Neuronal stem cell (in vitro differentiated cells): ENCODE measurements around the gene PTCD3.

Experiments
- DNase-seq: peaks from one replicate; pipeline ENCODE4 v3.0.0-alpha.2; 2013; ENCODE audit warnings: low spot score
- H2AFZ ChIP-seq: one replicate; pipeline ENCODE4 v1.6.1; 2013; ENCODE audit warnings: mild to moderate bottlenecking, low read length, inconsistent platforms
- H2AK5ac ChIP-seq: 2 replicates; pipeline ENCODE4 v1.6.1; 2013; ENCODE audit warnings: low read depth, mild to moderate bottlenecking, inconsistent platforms, low read length, moderate library complexity, mixed read lengths
- H2BK120ac ChIP-seq: 2 replicates; pipeline ENCODE4 v1.6.1; 2013; ENCODE audit warnings: low read depth, mild to moderate bottlenecking, inconsistent platforms, low read length, moderate library complexity, mixed read lengths
- H2BK12ac ChIP-seq: one replicate; pipeline ENCODE4 v1.6.1; 2013; ENCODE audit warnings: low read length, inconsistent platforms
- H2BK15ac ChIP-seq: 2 replicates; pipeline ENCODE4 v1.6.1; 2013; ENCODE audit warnings: mild to moderate bottlenecking, low read length, inconsistent platforms, mixed read lengths
- H2BK5ac ChIP-seq: one replicate; pipeline ENCODE4 v1.6.1; 2013; ENCODE audit warnings: inconsistent platforms, mild to moderate bottlenecking, low read length, moderate library complexity
- H3K14ac ChIP-seq: one replicate; pipeline ENCODE4 v1.6.1; 2013; ENCODE audit warnings: low read length, inconsistent platforms
- H3K18ac ChIP-seq: 2 replicates; pipeline ENCODE4 v1.6.1; 2013; ENCODE audit warnings: low read length, inconsistent platforms
- H3K23ac ChIP-seq: 2 replicates; pipeline ENCODE4 v1.6.1; 2013; ENCODE audit warnings: low read depth, mild to moderate bottlenecking, mixed read lengths, low read length, inconsistent platforms; ENCODE audit not compliant: poor library complexity
- H3K27ac ChIP-seq: replicated peaks from 3 replicates; pipeline ENCODE4 v1.5.1; 2013; ENCODE audit warnings: low read length, inconsistent platforms
- H3K27me3 ChIP-seq, 3 experiments: 2 replicates each; pipeline ENCODE4 v1.6.1; 2013; ENCODE audit warnings: low read length in 3 of 3, mild to moderate bottlenecking in 2 of 3, inconsistent platforms in 1 of 3, low read depth in 1 of 3, mixed read lengths in 1 of 3, moderate library complexity in 1 of 3; ENCODE audit not compliant: control insufficient read depth in 3 of 3, insufficient read depth in 3 of 3
- H3K36me3 ChIP-seq, 2 donors: replicated peaks in 1 of 2; 2 replicates each; pipeline ENCODE4 v1.6.1; 2013; ENCODE audit warnings: low read length in 2 of 2; ENCODE audit not compliant: control insufficient read depth in 2 of 2, insufficient read depth in 2 of 2
- H3K4ac ChIP-seq: 2 replicates; pipeline ENCODE4 v1.6.1; 2013; ENCODE audit warnings: inconsistent platforms, mild to moderate bottlenecking, low read length, moderate library complexity
- H3K4me1 ChIP-seq, 2 donors: 1 replicate in 1 of 2; 2 replicates in 1 of 2; pipeline ENCODE4 v1.6.1; 2013; ENCODE audit warnings: low read length in 2 of 2, low read depth in 1 of 2; ENCODE audit not compliant: control insufficient read depth in 2 of 2, insufficient read depth in 1 of 2
- H3K4me2 ChIP-seq: one replicate; pipeline ENCODE4 v1.6.1; 2013; ENCODE audit warnings: mild to moderate bottlenecking, low read length, inconsistent platforms; ENCODE audit not compliant: insufficient read depth, poor library complexity, severe bottlenecking
- H3K4me3 ChIP-seq, 2 donors: 2 replicates each; pipeline ENCODE4 v1.5.1; 2013; ENCODE audit warnings: low read length in 2 of 2, mild to moderate bottlenecking in 2 of 2, inconsistent platforms in 1 of 2, moderate library complexity in 1 of 2
- H3K79me1 ChIP-seq: one replicate; pipeline ENCODE4 v1.6.1; 2013; ENCODE audit warnings: low read depth, mild to moderate bottlenecking, inconsistent platforms, low read length, moderate library complexity
- H3K9ac ChIP-seq: one replicate; pipeline ENCODE4 v1.6.1; 2013; ENCODE audit warnings: mild to moderate bottlenecking, low read depth, low read length, inconsistent platforms; ENCODE audit not compliant: poor library complexity
- H3K9me3 ChIP-seq, 2 donors: replicated peaks in 1 of 2; 2 replicates each; pipeline versions ENCODE3 to v1.6.1; 2013; ENCODE audit warnings: low read length in 2 of 2, mild to moderate bottlenecking in 2 of 2, inconsistent platforms in 1 of 2, low read depth in 1 of 2, mixed read lengths in 1 of 2, moderate library complexity in 1 of 2; ENCODE audit not compliant: control insufficient read depth in 2 of 2, insufficient read depth in 1 of 2
- H4K8ac ChIP-seq: one replicate; pipeline ENCODE4 v1.6.1; 2013; ENCODE audit warnings: low read depth, mild to moderate bottlenecking, inconsistent platforms, low read length, moderate library complexity
- H4K91ac ChIP-seq: one replicate; pipeline ENCODE4 v1.6.1; 2013; ENCODE audit warnings: low read length, low read depth, mild to moderate bottlenecking, inconsistent platforms; ENCODE audit not compliant: poor library complexity
- WGBS, 2 donors: extraction: QIAGEN DNeasy Blood & Tissue Kit; methylation state at CpG; one replicate each; pipeline ENCODE4 v1.1.7; 2013; ENCODE audit warnings: missing lambda C conversion rate in 2 of 2, mixed read lengths in 1 of 2; ENCODE audit not compliant: insufficient read length in 2 of 2, insufficient replicate concordance in 1 of 2; ENCODE audit errors: extremely low coverage in 2 of 2; 5-methylcytosine and 5-hydroxymethylcytosine counted together

The PTCD3 gene

DNA sequence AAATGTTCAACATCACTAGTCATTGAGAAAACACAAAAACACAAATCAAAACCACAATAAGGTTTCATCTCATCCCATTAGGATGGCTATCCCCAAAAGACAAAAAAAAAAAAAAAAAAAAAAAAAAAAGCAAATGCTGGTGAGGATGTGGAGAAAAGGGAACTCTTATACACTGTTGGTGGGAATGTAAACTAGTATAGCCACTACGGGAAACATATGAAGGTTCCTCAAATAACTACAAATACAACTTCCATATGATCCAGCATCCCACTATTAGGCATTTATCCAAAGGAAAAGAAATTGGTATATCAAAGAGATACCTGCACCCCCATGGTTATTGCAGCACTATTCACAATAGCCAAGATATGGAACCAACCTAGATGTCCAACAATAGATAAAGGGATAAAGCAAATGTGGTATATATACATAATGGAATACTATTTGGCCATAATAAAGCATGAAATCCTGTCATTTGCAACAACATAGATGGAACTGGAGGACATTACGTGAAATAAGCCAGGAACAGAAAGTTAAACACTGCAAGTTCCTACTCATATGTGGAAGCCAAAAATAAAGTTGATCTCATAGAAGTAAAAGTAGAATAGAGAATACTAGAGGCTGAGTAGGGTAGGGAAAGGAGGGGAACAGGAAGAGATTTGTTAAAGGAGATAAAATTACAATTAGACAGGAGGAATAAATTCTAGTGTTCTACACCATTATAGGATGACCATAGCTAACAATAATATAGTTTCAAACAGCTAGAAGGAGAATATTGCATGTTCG, 8.7 kb upstream of the PTCD3 start:
- Histone ChIP-seq H3K4me2 (no peak overlapping the region), H4K8ac (no peak overlapping the region), H2BK15ac (no peak overlapping the region), H3K14ac (no peak overlapping the region), H3K9me3 (peaks cover 0 to 3% of the 10 kb centered on the region in 2 donors), H2AFZ (no peak overlapping the region), H2AK5ac (no peak overlapping the region), H2BK12ac (no peak overlapping the region), H2BK5ac (no peak overlapping the region), H3K79me1 (peaks cover 6% of the 10 kb centered on the region), H3K36me3 (peaks cover 16 to 94% of the 10 kb centered on the region in 2 donors), H3K4ac (no peak overlapping the region), H3K27ac (no peak overlapping the region), H3K23ac (no peak overlapping the region), H3K18ac (no peak overlapping the region), H4K91ac (no peak overlapping the region), H3K27me3 (no peaks in the 10 kb centered on the region), H3K4me1 (no peaks in the 10 kb centered on the region), H3K9ac (no peak overlapping the region), H3K4me3 (no peak overlapping the region), H2BK120ac (no peak overlapping the region)
- WGBS, 2 donors, result no CpG with 5 or more reads among the region's 3 CpGs
- no peak for DNase-seq

DNA sequence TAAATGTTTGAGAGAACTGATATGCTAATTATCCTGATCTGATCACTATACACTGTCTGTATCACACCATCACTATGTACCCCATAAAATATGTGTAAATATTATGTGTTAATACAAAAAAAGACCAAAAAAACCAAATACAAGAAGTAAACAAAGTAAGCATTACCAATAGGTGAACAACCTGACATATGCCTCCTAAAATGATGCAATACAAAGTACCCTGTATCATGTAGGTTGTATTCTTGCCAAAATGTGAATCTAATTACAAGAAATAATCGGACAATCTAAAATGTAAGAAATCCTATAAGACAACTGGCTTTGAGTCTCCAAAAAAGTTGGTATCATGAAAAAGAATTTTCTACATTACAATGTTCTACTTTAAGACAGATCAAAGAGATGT, 8.1 kb upstream of the PTCD3 start:
- no peak overlapping the region for H2AK5ac ChIP-seq
- H3K36me3 ChIP-seq, result peaks cover 18 to 96% of the 10 kb centered on the region in 2 donors
- H2BK15ac ChIP-seq, result no peak overlapping the region
- no peak overlapping the region for H2BK12ac ChIP-seq
- H3K4me1 ChIP-seq, result no peaks in the 10 kb centered on the region
- no peak overlapping the region for H3K23ac ChIP-seq
- H4K8ac ChIP-seq, result no peak overlapping the region
- H3K27ac ChIP-seq, result no peak overlapping the region
- no peak for DNase-seq
- no CpG with 5 or more reads among the region's 1 CpG for WGBS, 2 donors
- no peak overlapping the region for H3K14ac ChIP-seq
- H3K9ac ChIP-seq, result no peak overlapping the region
- H2AFZ ChIP-seq, result no peak overlapping the region
- H3K79me1 ChIP-seq, result peaks cover 7% of the 10 kb centered on the region
- H2BK120ac ChIP-seq, result no peak overlapping the region
- H3K18ac ChIP-seq, result no peak overlapping the region
- no peak overlapping the region for H4K91ac ChIP-seq
- H3K4me2 ChIP-seq, result no peak overlapping the region
- H3K9me3 ChIP-seq, result peaks cover 2 to 3% of the 10 kb centered on the region in 2 donors
- H3K4ac ChIP-seq, result no peak overlapping the region
- no peak overlapping the region for H3K4me3 ChIP-seq
- H2BK5ac ChIP-seq, result no peak overlapping the region
- no peaks in the 10 kb centered on the region for H3K27me3 ChIP-seq

DNA sequence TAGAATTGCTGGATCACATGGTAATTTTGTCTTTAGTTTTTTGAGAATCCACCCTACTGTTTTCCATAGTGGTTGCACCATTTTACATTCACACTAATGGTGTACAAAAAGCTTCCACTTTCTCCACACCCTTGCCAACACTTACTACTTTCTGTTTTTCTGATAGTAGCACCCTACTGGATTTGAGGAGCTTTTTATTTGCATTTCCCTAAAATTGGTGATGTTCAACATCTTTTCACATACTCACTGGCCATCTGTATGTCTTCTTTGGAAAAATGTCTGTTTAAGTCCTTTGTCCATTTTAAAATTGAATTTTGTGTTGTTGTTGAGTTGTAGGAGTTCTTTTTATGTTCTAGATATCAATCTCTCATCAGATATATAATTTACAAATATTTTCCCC, 3.9 kb upstream of the PTCD3 start:
- H2AK5ac ChIP-seq, result no peak overlapping the region
- H2AFZ ChIP-seq, result no peak overlapping the region
- H3K36me3 ChIP-seq, result peaks cover 14 to 68% of the 10 kb centered on the region in 2 donors
- H2BK12ac ChIP-seq, result no peak overlapping the region
- H3K9me3 ChIP-seq, result peaks cover 3% of the 10 kb centered on the region in 2 donors
- no peak overlapping the region for H2BK15ac ChIP-seq
- H3K79me1 ChIP-seq, result peaks cover 11% of the 10 kb centered on the region
- H3K14ac ChIP-seq, result no peak overlapping the region
- no peak overlapping the region for H2BK120ac ChIP-seq
- H3K23ac ChIP-seq, result no peak overlapping the region
- H3K4me1 ChIP-seq, result peaks cover under 1 to 4% of the 10 kb centered on the region in 2 donors
- H3K4me3 ChIP-seq, result no peak overlapping the region
- H3K27me3 ChIP-seq, result no peaks in the 10 kb centered on the region
- no peak overlapping the region for H3K9ac ChIP-seq
- H2BK5ac ChIP-seq, result no peak overlapping the region
- no peak overlapping the region for H3K4ac ChIP-seq
- no peak for DNase-seq
- no peak overlapping the region for H3K4me2 ChIP-seq
- H4K8ac ChIP-seq, result no peak overlapping the region
- H4K91ac ChIP-seq, result no peak overlapping the region
- H3K27ac ChIP-seq, result no peak overlapping the region
- no peak overlapping the region for H3K18ac ChIP-seq

DNA sequence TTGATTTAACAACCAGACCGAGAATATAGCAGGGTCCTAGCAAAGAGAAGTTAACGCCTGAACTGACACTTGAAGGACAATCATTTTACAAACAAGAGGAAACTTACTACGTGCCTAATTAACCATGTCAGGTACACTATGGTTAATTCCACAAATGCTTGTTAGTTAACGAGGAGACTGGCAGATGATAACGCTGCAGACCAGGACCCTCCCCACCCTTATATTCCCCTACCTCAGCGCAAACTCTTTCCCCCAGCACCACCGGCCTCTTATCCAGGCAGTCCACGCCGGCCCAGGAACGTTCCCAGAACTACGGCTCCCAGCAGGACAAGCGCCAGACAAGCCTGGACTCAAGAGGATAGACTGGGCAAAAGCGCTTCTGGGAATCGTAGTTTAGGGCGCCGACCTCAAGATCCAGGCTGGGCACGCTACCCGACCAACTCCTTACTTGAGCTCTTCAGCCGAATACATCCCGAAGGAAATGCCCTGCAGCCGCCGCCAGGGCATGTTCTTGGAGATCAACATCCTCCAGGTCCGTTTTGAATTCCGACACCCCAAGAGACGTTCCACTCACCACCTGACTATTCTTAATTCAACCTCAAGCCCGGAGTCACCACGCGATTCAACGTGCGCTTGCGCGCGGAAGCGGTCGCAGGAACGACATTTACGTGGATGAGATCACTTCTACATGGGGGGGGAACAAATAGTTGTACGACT, 625 bp upstream of the PTCD3 start, which contains the start of gene POLR1A:
POLR1A (minus strand) TSS at position 635 of the 717 bp plus-strand sequence; CDS start at position 525, 110 bp downstream.
- Histone ChIP-seq H3K9me3 (peaks cover 3% of the 10 kb centered on the region in 2 donors), H3K18ac (peak within 1 kb of the TSS; percentile 95), H3K4ac (no peak within 1 kb of the TSS), H3K23ac (peak within 1 kb of the TSS; percentile 97), H2BK120ac (no peak within 1 kb of the TSS), H4K8ac (no peak within 1 kb of the TSS), H3K27ac (peak within 1 kb of the TSS; percentile 16), H3K79me1 (peaks cover 10% of the 10 kb centered on the region), H3K27me3 (no peaks in the 10 kb centered on the region), H3K4me1 (peaks cover 4 to 5% of the 10 kb centered on the region in 2 donors), H2AK5ac (no peak within 1 kb of the TSS), H2BK5ac (peak within 1 kb of the TSS; percentile 2), H2BK15ac (peak within 1 kb of the TSS; percentile 27), H3K4me2 (peak within 1 kb of the TSS; percentile 51), H2AFZ (peak within 1 kb of the TSS; percentile 90), H3K14ac (peak within 1 kb of the TSS; percentile 63), H4K91ac (no peak within 1 kb of the TSS), H2BK12ac (no peak within 1 kb of the TSS), H3K36me3 (peaks cover 8 to 64% of the 10 kb centered on the region in 2 donors), H3K9ac (peak within 1 kb of the TSS; percentile 96), H3K4me3 (peak within 1 kb of the TSS; percentile 73 to 92)
- no CpG with 5 or more reads among the region's 38 CpGs for WGBS, 2 donors
- DNase-seq, result peak; percentile 92
